GM13977 (cell line): ENCODE results near the gene CACNA2D3.

Experiments
- DNase-seq: peaks from one replicate; pipeline ENCODE4 v3.0.0; 2012; ENCODE audit warnings: low spot score
- CTCF ChIP-seq: IDR thresholded peaks from 2 replicates; pipeline ENCODE4 v1.5.1; 2012; ENCODE audit warnings: mild to moderate bottlenecking, control low read depth; ENCODE audit not compliant: insufficient read depth; ENCODE audit errors: extremely low read depth, missing control alignments
- in situ Hi-C: fragments of 300-500 bp; cut with MboI; formaldehyde crosslinking; loops from one replicate; pipeline ENCODE4 v1.12.0; 2022; ENCODE audit warnings: low sequenced_read_pairs, low pct_unique_long_range_greater_than_20kb, mixed read lengths, inconsistent platforms; ENCODE audit not compliant: unreplicated experiment

CACNA2D3 gene

GRCh38 chr3:54251705-54252104 is 129.4 kb downstream of the CACNA2D3 start:
- TF ChIP-seq CTCF: no peak
- DNase-seq: no peak
- in situ Hi-C loops: no loop called here

GRCh38 chr3:54257125-54257720 is 134.9 kb downstream of the CACNA2D3 start:
- DNase-seq: no peak
- in situ Hi-C loops: no loop called here
- TF ChIP-seq CTCF: no peak

GRCh38 chr3:54259636-54260035 is 137.3 kb downstream of the CACNA2D3 start:
- in situ Hi-C loops: no loop called here
- DNase-seq: no peak
- no peak for TF ChIP-seq CTCF

GRCh38 chr3:54261141-54261540 is 138.8 kb downstream of the CACNA2D3 start:
- in situ Hi-C loops: no loop called here
- no peak for TF ChIP-seq CTCF
- DNase-seq: no peak

- no peak for DNase-seq
- in situ Hi-C loops: no loop called here
- no peak for TF ChIP-seq CTCF
These were observed 140.2 kb downstream of the CACNA2D3 start for GRCh38 chr3:54262541-54262940.

- DNase-seq: no peak
- no peak for TF ChIP-seq CTCF
- in situ Hi-C loops: no loop called here
These were observed 140.6 kb downstream of the CACNA2D3 start for GRCh38 chr3:54262946-54263345.

GRCh38 chr3:54264050-54264449 is 141.7 kb downstream of the CACNA2D3 start:
- TF ChIP-seq CTCF: no peak
- in situ Hi-C loops: no loop called here
- DNase-seq: no peak
